Thyroid gland (tissue), 4 donors: ENCODE results near the gene KRT74. TPM values are rescaled to one million over a fixed set of nuclear protein-coding genes. Genes with fewer than 3 reads are reported as not detected.

Source experiments
- DNase-seq, 2 donors: peaks; one replicate each; pipeline ENCODE4 v3.0.0-alpha.2; 2019
- H3K27ac ChIP-seq, 3 donors: fragments of 200-600 bp; sonication (generic); 1 replicate in 2 of 3; 2 replicates in 1 of 3; pipeline ENCODE4 v1.5.1; 2016 to 2019; ENCODE audit warnings: mild to moderate bottlenecking in 1 of 3, moderate library complexity in 1 of 3
- H3K27me3 ChIP-seq: fragments of 200-600 bp; sonication (generic); one replicate; pipeline ENCODE4 v1.5.1; 2019
- H3K36me3 ChIP-seq, 2 donors: fragments of 200-600 bp; sonication (generic); one replicate each; pipeline ENCODE4 v1.5.1; 2016 to 2019
- H3K4me1 ChIP-seq, 2 donors: fragments of 200-600 bp; sonication (generic); one replicate each; pipeline ENCODE4 v1.5.1; 2017 to 2019
- H3K4me3 ChIP-seq, 3 donors: fragments of 200-600 bp; sonication (generic); replicated peaks in 1 of 3; 1 replicate in 2 of 3; 2 replicates in 1 of 3; pipeline ENCODE4 v1.5.1; 2016; ENCODE audit warnings: mild to moderate bottlenecking in 1 of 3
- H3K9me3 ChIP-seq: fragments of 200-600 bp; sonication (generic); one replicate; pipeline ENCODE4 v1.5.1; 2017
- CTCF ChIP-seq, 6 experiments: fragments of 200-600 bp in 3 of 6; fragments of 450-650 bp in 3 of 6; sonication (generic) in 3 of 6; IDR thresholded peaks; one replicate each; pipeline ENCODE4 v1.5.1; 2016 to 2019; ENCODE audit warnings: antibody characterized with exemption in 6 of 6, mild to moderate bottlenecking in 2 of 6, inconsistent platforms in 1 of 6, moderate library complexity in 1 of 6
- POLR2A ChIP-seq, 2 donors: fragments of 450-650 bp; IDR thresholded peaks; one replicate each; pipeline ENCODE4 v1.6.1; 2017; ENCODE audit warnings: antibody characterized with exemption in 2 of 2, mild to moderate bottlenecking in 2 of 2, moderate library complexity in 1 of 2
- WGBS, 2 donors: methylation state at CpG; one replicate each; pipeline ENCODE4 v1.1.5; 2017; 5-methylcytosine and 5-hydroxymethylcytosine counted together
- intact Hi-C: fragments of 100-400 bp; cut with DNase I; formaldehyde crosslinking; loops from one replicate; pipeline ENCODE4 v1.15.1; 2023
- total RNA-seq, 4 donors: library from RNA; depleted of rRNA; stranded (reverse); fragments of >200 nt; gene quantifications; one replicate each; pipeline ENCODE4 v1.2.3, GENCODE V29; 2016

Gene KRT74
- total RNA-seq, 4 donors from 2014 or later = not detected

- Histone ChIP-seq H3K9me3 (no peaks in the 10 kb centered on the region), H3K4me3 (no peak overlapping the region), H3K27ac (no peak overlapping the region), H3K36me3 (no peaks in the 10 kb centered on the region), H3K27me3 (no peaks in the 10 kb centered on the region), H3K4me1 (no peaks in the 10 kb centered on the region)
- no peak for DNase-seq
- TF ChIP-seq CTCF (IDR thresholded peaks at IDR 0.05) = no peak
- TF ChIP-seq POLR2A (IDR thresholded peaks at IDR 0.05) = no peak
- intact Hi-C loops = no loop called here
- 90 to 91% methylated on average over 10 of the region's 10 CpGs for whole genome bisulfite sequencing, 2 donors
These were observed 43.2 kb upstream of the KRT74 start for GRCh38 chr12:52616680-52617402.

GRCh38 chr12:52615912-52616311, 42.3 kb upstream of the KRT74 start:
- DNase-seq = no peak
- intact Hi-C loops = no loop called here
- TF ChIP-seq POLR2A (IDR thresholded peaks at IDR 0.05) = no peak
- no peak for TF ChIP-seq CTCF (IDR thresholded peaks at IDR 0.05)
- no peaks in the 10 kb centered on the region for H3K4me1 ChIP-seq
- no peaks in the 10 kb centered on the region for H3K27me3 ChIP-seq
- H3K9me3 ChIP-seq = no peaks in the 10 kb centered on the region
- H3K4me3 ChIP-seq = no peak overlapping the region
- WGBS, 2 donors = 83 to 92% methylated on average over 9 of the region's 9 CpGs
- H3K27ac ChIP-seq = no peak overlapping the region
- H3K36me3 ChIP-seq = no peaks in the 10 kb centered on the region

- intact Hi-C loops = no loop called here
- TF ChIP-seq CTCF (IDR thresholded peaks at IDR 0.05) (no peak), POLR2A (IDR thresholded peaks at IDR 0.05) (no peak)
- Histone ChIP-seq H3K4me3 (no peak overlapping the region), H3K4me1 (no peaks in the 10 kb centered on the region), H3K27ac (no peak overlapping the region), H3K36me3 (no peaks in the 10 kb centered on the region), H3K27me3 (no peaks in the 10 kb centered on the region), H3K9me3 (no peaks in the 10 kb centered on the region)
- WGBS, 2 donors = 65 to 72% methylated on average over 6 of the region's 6 CpGs
- DNase-seq = no peak
These were observed 41.7 kb upstream of the KRT74 start for GRCh38 chr12:52615208-52615868.

- Histone ChIP-seq H3K27me3 (no peaks in the 10 kb centered on the region), H3K4me1 (no peaks in the 10 kb centered on the region), H3K27ac (no peak overlapping the region), H3K36me3 (no peaks in the 10 kb centered on the region), H3K4me3 (no peak overlapping the region), H3K9me3 (no peaks in the 10 kb centered on the region)
- WGBS, 2 donors = 92 to 93% methylated on average over 10 of the region's 10 CpGs
- TF ChIP-seq CTCF (IDR thresholded peaks at IDR 0.05) = no peak
- TF ChIP-seq POLR2A (IDR thresholded peaks at IDR 0.05) = no peak
- intact Hi-C loops = no loop called here
- no peak for DNase-seq
These were observed 41.0 kb upstream of the KRT74 start for GRCh38 chr12:52614381-52615207.
